Activated T-helper 2 cell treated with anti-CD3 and anti-CD28 coated beads, Interferon-gamma antibody, Interleukin-2, Interleukin-4, amounts not matched to agents 10 μg/mL and 5 μg/mL and 100 μg/mL, durations not matched to agents 14 hours and 24 hours and 36 hours (primary cell): ENCODE measurements around the gene MPO. TPM values are rescaled to one million over a fixed set of nuclear protein-coding genes. Genes with fewer than 3 reads are reported as not detected.

ENCODE experiments used
- DNase-seq: peaks from one replicate; pipeline ENCODE4 v3.0.0; 2021; ENCODE audit warnings: low spot score
- H3K27ac Mint-ChIP-seq: one replicate; pipeline ENCODE4 v1.8.0; 2021; ENCODE audit warnings: mixed read lengths
- H3K27me3 Mint-ChIP-seq: one replicate; pipeline ENCODE4 v1.8.0; 2021; ENCODE audit warnings: low read depth, mixed read lengths
- H3K36me3 Mint-ChIP-seq: one replicate; pipeline ENCODE4 v1.8.0; 2021; ENCODE audit warnings: low read depth, mixed read lengths
- H3K4me1 Mint-ChIP-seq: one replicate; pipeline ENCODE4 v1.8.0; 2021; ENCODE audit warnings: low read depth, mixed read lengths
- H3K4me3 Mint-ChIP-seq: one replicate; pipeline ENCODE4 v1.8.0; 2021; ENCODE audit warnings: low read depth, mild to moderate bottlenecking, moderate library complexity, mixed read lengths
- H3K9me3 Mint-ChIP-seq: one replicate; pipeline ENCODE4 v1.8.0; 2021; ENCODE audit warnings: mixed read lengths
- intact Hi-C: fragments of 100-400 bp; cut with micrococcal nuclease; formaldehyde crosslinking; loops from one replicate; pipeline ENCODE4 v1.15.1; 2023
- total RNA-seq: library from RNA; stranded (reverse); gene quantifications from 2 replicates; pipeline ENCODE4 v1.2.3, GENCODE V29; 2022

Gene MPO
- total RNA-seq, 1 donor from 2014 or later = not detected

- H3K4me1 Mint-ChIP-seq = peaks cover under 1% of the 10 kb centered on the region
- DNase-seq = no peak
- H3K36me3 Mint-ChIP-seq = no peaks in the 10 kb centered on the region
- H3K4me3 Mint-ChIP-seq = no peak overlapping the region
- peaks cover 23% of the 10 kb centered on the region for H3K27me3 Mint-ChIP-seq
- no peak overlapping the region for H3K27ac Mint-ChIP-seq
- intact Hi-C loops = no loop called here
- no peaks in the 10 kb centered on the region for H3K9me3 Mint-ChIP-seq
These were observed 12.4 kb downstream of the MPO start for GRCh38 chr17:58268326-58268725.

GRCh38 chr17:58267347-58268324 lies 13.1 kb downstream of the MPO start:
- no peak for DNase-seq
- no peaks in the 10 kb centered on the region for H3K36me3 Mint-ChIP-seq
- intact Hi-C loops = no loop called here
- H3K9me3 Mint-ChIP-seq = no peaks in the 10 kb centered on the region
- no peaks in the 10 kb centered on the region for H3K4me1 Mint-ChIP-seq
- H3K4me3 Mint-ChIP-seq = no peak overlapping the region
- peaks cover 30% of the 10 kb centered on the region for H3K27me3 Mint-ChIP-seq
- H3K27ac Mint-ChIP-seq = no peak overlapping the region

GRCh38 chr17:58265902-58266875 lies 14.5 kb downstream of the MPO start:
- H3K27ac Mint-ChIP-seq = no peak overlapping the region
- intact Hi-C loops = no loop called here
- no peaks in the 10 kb centered on the region for H3K36me3 Mint-ChIP-seq
- DNase-seq = no peak
- peaks cover 42% of the 10 kb centered on the region for H3K27me3 Mint-ChIP-seq
- no peaks in the 10 kb centered on the region for H3K4me1 Mint-ChIP-seq
- H3K9me3 Mint-ChIP-seq = no peaks in the 10 kb centered on the region
- H3K4me3 Mint-ChIP-seq = no peak overlapping the region

GRCh38 chr17:58265271-58265670 lies 15.5 kb downstream of the MPO start:
- DNase-seq = no peak
- Mint-ChIP-seq H3K27me3 (peaks cover 51% of the 10 kb centered on the region), H3K4me3 (no peak overlapping the region), H3K4me1 (no peaks in the 10 kb centered on the region), H3K36me3 (no peaks in the 10 kb centered on the region), H3K9me3 (no peaks in the 10 kb centered on the region), H3K27ac (no peak overlapping the region)
- intact Hi-C loops = no loop called here

- Mint-ChIP-seq H3K4me3 (no peak overlapping the region), H3K27me3 (peaks cover 53% of the 10 kb centered on the region), H3K36me3 (no peaks in the 10 kb centered on the region), H3K4me1 (no peaks in the 10 kb centered on the region), H3K9me3 (no peaks in the 10 kb centered on the region), H3K27ac (no peak overlapping the region)
- intact Hi-C loops = no loop called here
- DNase-seq = no peak
These were observed 16.2 kb downstream of the MPO start for GRCh38 chr17:58264407-58265103.

- Mint-ChIP-seq H3K4me1 (no peaks in the 10 kb centered on the region), H3K9me3 (no peaks in the 10 kb centered on the region), H3K36me3 (no peaks in the 10 kb centered on the region), H3K4me3 (no peak overlapping the region), H3K27ac (no peak overlapping the region), H3K27me3 (peaks cover 58% of the 10 kb centered on the region)
- no peak for DNase-seq
- intact Hi-C loops = no loop called here
These were observed 17.0 kb downstream of the MPO start for GRCh38 chr17:58263773-58264172.

- Mint-ChIP-seq H3K4me1 (no peaks in the 10 kb centered on the region), H3K27me3 (peaks cover 71% of the 10 kb centered on the region), H3K4me3 (no peak overlapping the region), H3K36me3 (no peaks in the 10 kb centered on the region), H3K9me3 (no peaks in the 10 kb centered on the region), H3K27ac (no peak overlapping the region)
- DNase-seq = no peak
- intact Hi-C loops = no loop called here
These were observed 18.6 kb downstream of the MPO start for GRCh38 chr17:58262149-58262548.

- H3K36me3 Mint-ChIP-seq = no peaks in the 10 kb centered on the region
- peak overlapping the region; percentile 62 for H3K27ac Mint-ChIP-seq
- peaks cover 54% of the 10 kb centered on the region for H3K27me3 Mint-ChIP-seq
- no peaks in the 10 kb centered on the region for H3K4me1 Mint-ChIP-seq
- H3K4me3 Mint-ChIP-seq = no peak overlapping the region
- intact Hi-C loops = no loop called here
- no peak for DNase-seq
- no peaks in the 10 kb centered on the region for H3K9me3 Mint-ChIP-seq
These were observed 25.9 kb downstream of the MPO start for GRCh38 chr17:58254803-58255202.

- peaks cover 9% of the 10 kb centered on the region for H3K4me1 Mint-ChIP-seq
- DNase-seq = no peak
- peaks cover 51% of the 10 kb centered on the region for H3K27me3 Mint-ChIP-seq
- H3K27ac Mint-ChIP-seq = no peak overlapping the region
- no peaks in the 10 kb centered on the region for H3K36me3 Mint-ChIP-seq
- no peak overlapping the region for H3K4me3 Mint-ChIP-seq
- no peaks in the 10 kb centered on the region for H3K9me3 Mint-ChIP-seq
- intact Hi-C loops = no loop called here
These were observed 27.7 kb downstream of the MPO start for GRCh38 chr17:58253082-58253481.

GRCh38 chr17:58252141-58252540 lies 28.6 kb downstream of the MPO start:
- no peak overlapping the region for H3K4me3 Mint-ChIP-seq
- H3K27ac Mint-ChIP-seq = no peak overlapping the region
- H3K4me1 Mint-ChIP-seq = peaks cover 15% of the 10 kb centered on the region
- no peaks in the 10 kb centered on the region for H3K9me3 Mint-ChIP-seq
- no peak for DNase-seq
- no peaks in the 10 kb centered on the region for H3K36me3 Mint-ChIP-seq
- intact Hi-C loops = no loop called here
- peaks cover 46% of the 10 kb centered on the region for H3K27me3 Mint-ChIP-seq

- Mint-ChIP-seq H3K27ac (peak overlapping the region; percentile 34), H3K4me1 (peaks cover 15% of the 10 kb centered on the region), H3K27me3 (peaks cover 48% of the 10 kb centered on the region), H3K36me3 (no peaks in the 10 kb centered on the region), H3K9me3 (no peaks in the 10 kb centered on the region), H3K4me3 (peak overlapping the region; percentile 37)
- no peak for DNase-seq
- intact Hi-C loops = no loop called here
These were observed 30.3 kb downstream of the MPO start for GRCh38 chr17:58250344-58251011.
